K562 (cell line): ENCODE measurements around the gene PRCC. TPM values are rescaled to one million over a fixed set of nuclear protein-coding genes. Genes with fewer than 3 reads are reported as not detected.
A peak's percentile ranks its signal among the peaks of the same experiment; 100 is the strongest.

ENCODE experiments used
- BCLAF1 ChIP-seq, 2 experiments: fragments of 450-650 bp in 1 of 2; IDR thresholded peaks; 2 replicates each; pipeline ENCODE4 v1.6.1; 2011 to 2017; ENCODE audit warnings: low read depth in 2 of 2, antibody characterized with exemption in 1 of 2, borderline replicate concordance in 1 of 2, low read length in 1 of 2, mild to moderate bottlenecking in 1 of 2, mixed read lengths in 1 of 2; ENCODE audit not compliant: control insufficient read depth in 1 of 2
- ETV1 ChIP-seq: fragments of 450-650 bp; conservative IDR thresholded peaks from 2 replicates; pipeline ENCODE4 v1.6.1; 2016; ENCODE audit warnings: missing genetic modification characterization, control low read depth, low read depth, missing compliant biosample characterization
- GTF3C2 ChIP-seq: IDR thresholded peaks from 3 replicates; pipeline ENCODE4 v1.6.1; 2011; ENCODE audit warnings: borderline replicate concordance, mild to moderate bottlenecking, moderate library complexity; ENCODE audit not compliant: insufficient read length; ENCODE audit errors: extremely low read depth
- NFE2L1 ChIP-seq: fragments of 450-650 bp; IDR thresholded peaks from 2 replicates; pipeline ENCODE4 v1.6.1; 2016; ENCODE audit warnings: missing genetic modification characterization, low read depth, mild to moderate bottlenecking, missing compliant biosample characterization, moderate library complexity, borderline replicate concordance
- RAD21 ChIP-seq, 2 experiments: fragments of 250-450 bp in 1 of 2; fragments of 450-650 bp in 1 of 2; sonication (Bioruptor Pico) in 1 of 2; formaldehyde crosslinking in 1 of 2; IDR thresholded peaks in 1 of 2; conservative IDR thresholded peaks in 1 of 2; 2 replicates each; pipeline versions ENCODE4 v1.4.0 to v1.8.0; 2020 to 2022; ENCODE audit warnings: mild to moderate bottlenecking in 2 of 2, moderate library complexity in 1 of 2
- ZNF316 ChIP-seq: fragments of 450-650 bp; IDR thresholded peaks from 2 replicates; pipeline ENCODE4 v1.6.1; 2016
- ZNF318 ChIP-seq, 2 experiments: fragments of 450-650 bp; IDR thresholded peaks; 2 replicates each; pipeline ENCODE4 v1.6.1; 2016; ENCODE audit warnings: mild to moderate bottlenecking in 2 of 2, borderline replicate concordance in 1 of 2, low read depth in 1 of 2, moderate library complexity in 1 of 2
- ZNF511 ChIP-seq: sonication (generic); formaldehyde crosslinking; IDR thresholded peaks from 2 replicates; pipeline ENCODE4 v1.8.0; 2022; ENCODE audit warnings: mild to moderate bottlenecking, missing genetic modification reagents
- ZNF696 ChIP-seq: fragments of 250-450 bp; sonication (Bioruptor Pico); conservative IDR thresholded peaks from 2 replicates; pipeline ENCODE4 v1.4.0; 2020; ENCODE audit warnings: mild to moderate bottlenecking, moderate library complexity
- polyA plus RNA-seq, 8 experiments: library from polyadenylated mRNA; depleted of rRNA in 4 of 8; stranded (reverse) in 5 of 8; unstranded in 3 of 8; fragments of >200 nt; fragmentation: Nextera tagmentation in 2 of 8; fragmentation: Illumina TruSeq in 1 of 8; extraction: Ambion mirVana in 2 of 8; extraction: Trizol in 1 of 8; gene quantifications; 2 replicates each; pipeline versions ENCODE4 v1.2.1 to v1.2.3, GENCODE V29; 2011 to 2014; ENCODE audit warnings: inconsistent platforms in 1 of 8, missing spikeins in 1 of 8
- total RNA-seq, 7 experiments: library from RNA; depleted of rRNA in 6 of 7; stranded (reverse); fragments of >200 nt in 6 of 7; fragmentation: Illumina TruSeq in 2 of 7; extraction: Trizol in 2 of 7; gene quantifications; 2 replicates each; pipeline versions ENCODE4 v1.2.1 to v1.2.3, GENCODE V29; 2011 to 2021; ENCODE audit warnings: low replicate concordance in 1 of 7

The PRCC gene
- total and polyA plus RNA-seq, 9 of the 15 experiments (the other 6 are each of a cell fraction or from before 2014, with no cell fraction given) = 23.9 to 201 (median 41.1) TPM

- TF ChIP-seq ZNF511 (CRISPR knock-in tag) (peak; percentile 91), ZNF318 (IDR thresholded peaks at IDR 0.05; ENCODE audit: borderline replicate concordance in 1 of 2, low read depth in 1 of 2) (no peak), ETV1 (peak; percentile 93), ZNF696 (CRISPR knock-in tag) (no peak), ZNF316 (no peak), RAD21 (CRISPR knock-in tag; conservative IDR thresholded peaks at IDR 0.05 in 1 of 2, IDR thresholded peaks at IDR 0.05 in 1 of 2) (0 out of 4 replicates have a peak, but pooled peaks of 1 of the 2 experiments have one; percentile 12), GTF3C2 (no peak), NFE2L1 (tag) (no peak), BCLAF1 (IDR thresholded peaks at IDR 0.05; ENCODE audit: borderline replicate concordance in 1 of 2, control insufficient read depth in 1 of 2, low read depth in 2 of 2, low read length in 1 of 2) (peak in 1 of 2 experiments; percentile 95; a peak in 2 of 4 replicates)
Measured at GRCh38 chr1:156740741-156741480, 26.4 kb upstream of the PRCC start, which contains the start of gene MRPL24 (continued).
